HEK293T (cell line): ENCODE measurements around the gene LIMCH1.

ENCODE experiments used
- ARNT ChIP-seq: fragments of 450-650 bp; IDR thresholded peaks from 2 replicates; pipeline ENCODE4 v1.6.1; 2017; ENCODE audit warnings: mild to moderate bottlenecking
- BHLHE40 ChIP-seq: fragments of 450-650 bp; IDR thresholded peaks from 2 replicates; pipeline ENCODE4 v1.6.1; 2016; ENCODE audit warnings: mild to moderate bottlenecking, moderate library complexity, borderline replicate concordance
- CTBP1 ChIP-seq: fragments of 450-650 bp; IDR thresholded peaks from 2 replicates; pipeline ENCODE4 v1.6.1; 2016; ENCODE audit warnings: borderline replicate concordance
- ELF4 ChIP-seq: fragments of 450-650 bp; IDR thresholded peaks from 2 replicates; pipeline ENCODE4 v1.6.1; 2017; ENCODE audit warnings: antibody characterized with exemption
- FOXA1 ChIP-seq: fragments of 450-650 bp; IDR thresholded peaks from 2 replicates; pipeline ENCODE4 v1.6.1; 2016; ENCODE audit warnings: mild to moderate bottlenecking
- FOXK2 ChIP-seq: fragments of 450-650 bp; IDR thresholded peaks from 2 replicates; pipeline ENCODE4 v1.6.1; 2016; ENCODE audit warnings: mild to moderate bottlenecking
- FOXM1 ChIP-seq: fragments of 450-650 bp; IDR thresholded peaks from 2 replicates; pipeline ENCODE4 v1.6.1; 2017; ENCODE audit warnings: mild to moderate bottlenecking, borderline replicate concordance
- HDGF ChIP-seq: fragments of 450-650 bp; IDR thresholded peaks from 2 replicates; pipeline ENCODE4 v1.6.1; 2017; ENCODE audit warnings: antibody characterized with exemption, borderline replicate concordance
- L3MBTL2 ChIP-seq: fragments of 450-650 bp; conservative IDR thresholded peaks from 2 replicates; pipeline ENCODE4 v1.6.1; 2016; ENCODE audit warnings: mild to moderate bottlenecking
- LEF1 ChIP-seq: fragments of 450-650 bp; IDR thresholded peaks from 2 replicates; pipeline ENCODE4 v1.6.1; 2017; ENCODE audit warnings: mild to moderate bottlenecking, borderline replicate concordance
- SP1 ChIP-seq: fragments of 450-650 bp; IDR thresholded peaks from 2 replicates; pipeline ENCODE4 v1.6.1; 2017
- SUZ12 ChIP-seq: fragments of 450-650 bp; IDR thresholded peaks from 2 replicates; pipeline ENCODE4 v1.6.1; 2016; ENCODE audit warnings: mild to moderate bottlenecking
- TARDBP ChIP-seq: fragments of 450-650 bp; IDR thresholded peaks from 2 replicates; pipeline ENCODE4 v1.6.1; 2016

GRCh38 chr4:41625531-41625930, 87.6 kb downstream of the LIMCH1 start:
- TF ChIP-seq TARDBP (no peak), ARNT (no peak), SUZ12 (no peak), SP1 (no peak), ELF4 (no peak), BHLHE40 (no peak), LEF1 (no peak), FOXM1 (no peak), CTBP1 (no peak), HDGF (no peak), FOXK2 (no peak), L3MBTL2 (no peak), FOXA1 (no peak)
